Peyer's patch (tissue), 4 donors: ENCODE measurements around the gene PTPRE.

Experiments used
- POLR2A ChIP-seq, 2 donors: fragments of 450-650 bp; IDR thresholded peaks; one replicate each; pipeline ENCODE4 v1.5.1; 2017; ENCODE audit warnings: antibody characterized with exemption in 2 of 2, mild to moderate bottlenecking in 2 of 2, moderate library complexity in 2 of 2
- TF ChIP-seq, protein P1 (sequence below), 6 experiments: fragments of 450-650 bp in 4 of 6; fragments of 200-600 bp in 2 of 6; sonication (generic) in 1 of 6; IDR thresholded peaks; one replicate each; pipeline ENCODE4 v1.5.1; 2017 to 2019; ENCODE audit warnings: antibody characterized with exemption in 6 of 6, mild to moderate bottlenecking in 3 of 6, moderate library complexity in 1 of 6

DNA sequence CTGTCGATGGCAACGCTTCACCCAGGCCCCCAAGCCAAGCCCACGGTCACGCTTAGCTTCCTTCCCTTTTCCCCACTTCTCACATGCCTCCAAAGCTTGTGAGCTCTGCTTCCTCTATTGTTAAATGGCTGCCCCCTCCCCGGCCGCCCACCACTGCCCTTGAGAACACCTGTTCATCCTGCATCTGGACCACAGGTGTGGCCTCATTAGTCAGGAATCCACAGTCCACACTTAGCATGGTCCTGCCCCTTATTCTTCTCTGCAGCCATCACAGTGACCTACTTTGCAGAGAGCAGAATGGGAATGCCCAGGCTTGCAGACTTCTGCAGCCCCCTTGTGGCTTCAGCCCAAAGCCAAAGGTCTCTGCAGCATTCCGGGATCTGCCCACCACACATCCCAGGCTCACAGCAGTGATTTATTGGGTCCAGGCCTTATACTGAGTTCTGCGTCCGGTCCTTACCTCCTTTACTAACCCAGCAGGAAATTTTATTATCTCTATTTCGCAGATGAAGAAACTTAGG lies 66.9 kb downstream of the PTPRE start:
- TF ChIP-seq, protein P1, sequence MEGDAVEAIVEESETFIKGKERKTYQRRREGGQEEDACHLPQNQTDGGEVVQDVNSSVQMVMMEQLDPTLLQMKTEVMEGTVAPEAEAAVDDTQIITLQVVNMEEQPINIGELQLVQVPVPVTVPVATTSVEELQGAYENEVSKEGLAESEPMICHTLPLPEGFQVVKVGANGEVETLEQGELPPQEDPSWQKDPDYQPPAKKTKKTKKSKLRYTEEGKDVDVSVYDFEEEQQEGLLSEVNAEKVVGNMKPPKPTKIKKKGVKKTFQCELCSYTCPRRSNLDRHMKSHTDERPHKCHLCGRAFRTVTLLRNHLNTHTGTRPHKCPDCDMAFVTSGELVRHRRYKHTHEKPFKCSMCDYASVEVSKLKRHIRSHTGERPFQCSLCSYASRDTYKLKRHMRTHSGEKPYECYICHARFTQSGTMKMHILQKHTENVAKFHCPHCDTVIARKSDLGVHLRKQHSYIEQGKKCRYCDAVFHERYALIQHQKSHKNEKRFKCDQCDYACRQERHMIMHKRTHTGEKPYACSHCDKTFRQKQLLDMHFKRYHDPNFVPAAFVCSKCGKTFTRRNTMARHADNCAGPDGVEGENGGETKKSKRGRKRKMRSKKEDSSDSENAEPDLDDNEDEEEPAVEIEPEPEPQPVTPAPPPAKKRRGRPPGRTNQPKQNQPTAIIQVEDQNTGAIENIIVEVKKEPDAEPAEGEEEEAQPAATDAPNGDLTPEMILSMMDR (IDR thresholded peaks at IDR 0.05) = peak in 1 of 6 experiments; percentile 8
- no peak for TF ChIP-seq POLR2A (IDR thresholded peaks at IDR 0.05)
